Activated T-helper 1 cell treated with anti-CD3 and anti-CD28 coated beads, Interleukin-2, amount 50 U/mL, for 16 hours (primary cell): ENCODE data around the gene ATXN7L1.
A peak's percentile ranks its signal among the peaks of the same experiment; 100 is the strongest.
"Not testable (repeated sequence)": the region's sequence is repeated elsewhere in the genome, so short reads cannot be mapped to it uniquely, and the experiment has no call there.

ENCODE experiments used
- DNase-seq, 2 donors: peaks; one replicate each; pipeline ENCODE4 v3.0.0-alpha.2; 2020; ENCODE audit warnings: low read depth in 1 of 2, low spot score in 1 of 2

The ATXN7L1 gene

DNA sequence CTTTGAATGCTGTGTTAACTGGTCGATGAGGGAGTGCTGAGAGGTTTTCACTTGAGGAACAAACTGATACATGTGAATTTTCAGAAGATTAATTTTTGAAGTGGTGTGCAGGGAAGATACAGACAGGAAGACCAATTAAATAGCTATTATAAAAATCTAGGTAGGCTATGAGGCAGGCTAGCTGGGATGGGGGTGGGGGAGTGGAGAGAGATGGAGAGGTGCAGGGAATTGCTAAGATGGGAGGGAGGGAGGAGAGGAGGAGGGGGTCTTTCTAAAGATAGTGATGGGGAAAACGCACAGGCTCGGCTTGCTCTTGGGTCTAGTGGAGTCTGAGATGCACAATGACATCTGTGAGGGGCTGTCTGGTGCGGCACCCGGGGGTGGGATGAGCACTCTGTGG lies 15.2 kb downstream of the ATXN7L1 start:
- DNase-seq, result no peak

DNA sequence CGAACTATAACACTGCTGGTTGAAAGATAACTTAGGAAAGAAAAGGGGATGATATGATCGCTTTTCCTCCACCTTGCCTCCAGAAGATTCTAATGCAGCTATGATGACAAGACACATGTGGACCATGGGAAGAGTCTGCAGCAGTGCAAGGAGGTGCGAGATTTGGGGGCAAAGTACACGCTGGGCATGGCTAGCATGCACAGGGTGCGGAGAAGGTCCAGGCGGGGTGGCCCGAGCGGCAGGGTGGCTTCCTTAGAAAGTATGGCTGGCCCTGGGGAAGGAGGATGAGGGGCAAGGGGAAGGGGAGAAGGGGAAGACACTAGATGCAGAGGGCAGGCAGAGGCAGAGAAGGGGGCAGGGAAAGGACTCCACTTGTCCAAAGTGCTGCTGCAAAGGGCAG lies 15.6 kb downstream of the ATXN7L1 start:
- no peak for DNase-seq

DNA sequence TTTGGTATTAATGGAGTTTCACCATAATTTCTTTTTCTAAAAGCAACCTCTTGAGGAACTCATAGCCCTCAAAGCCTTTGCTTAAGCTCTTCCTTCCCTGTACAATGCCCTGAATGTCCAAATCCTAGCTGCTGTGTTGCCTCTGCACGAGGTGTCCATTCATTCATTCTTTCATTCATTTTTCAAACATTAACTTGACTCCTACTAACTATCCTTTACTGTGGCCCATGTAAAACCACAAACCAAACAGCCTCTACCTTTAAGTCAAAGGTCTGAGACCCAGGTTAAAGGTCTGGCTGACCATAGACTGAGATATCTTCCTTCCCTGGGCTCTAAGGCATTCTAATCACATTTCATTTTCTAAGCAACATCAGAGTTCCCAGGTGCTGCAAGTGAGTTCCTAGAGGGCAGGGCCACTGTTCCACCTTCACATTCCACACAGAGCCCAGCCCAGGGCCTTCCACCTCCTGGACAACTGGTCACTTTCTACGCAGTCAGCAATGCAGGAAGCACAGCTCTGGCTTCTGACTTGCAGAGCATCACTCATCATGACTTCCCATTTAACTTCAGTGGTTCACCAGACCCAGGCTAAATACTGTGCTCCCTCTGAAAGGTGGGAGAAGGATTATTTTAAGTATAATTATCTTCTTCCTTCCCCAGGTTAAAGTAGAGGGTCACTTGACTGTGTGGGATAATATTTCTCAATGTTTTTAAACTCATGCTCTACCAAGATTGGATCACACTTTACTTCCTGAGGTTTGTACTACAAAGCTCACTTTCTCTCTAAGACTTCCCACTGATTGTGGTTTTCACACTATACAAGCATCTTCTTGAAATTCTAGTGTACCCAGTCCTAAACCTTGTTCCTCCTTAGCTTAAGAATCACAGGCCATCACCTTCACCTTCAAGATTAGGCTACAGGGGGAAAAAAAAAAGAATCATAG lies 19.1 kb downstream of the ATXN7L1 start:
- no peak for DNase-seq

DNA sequence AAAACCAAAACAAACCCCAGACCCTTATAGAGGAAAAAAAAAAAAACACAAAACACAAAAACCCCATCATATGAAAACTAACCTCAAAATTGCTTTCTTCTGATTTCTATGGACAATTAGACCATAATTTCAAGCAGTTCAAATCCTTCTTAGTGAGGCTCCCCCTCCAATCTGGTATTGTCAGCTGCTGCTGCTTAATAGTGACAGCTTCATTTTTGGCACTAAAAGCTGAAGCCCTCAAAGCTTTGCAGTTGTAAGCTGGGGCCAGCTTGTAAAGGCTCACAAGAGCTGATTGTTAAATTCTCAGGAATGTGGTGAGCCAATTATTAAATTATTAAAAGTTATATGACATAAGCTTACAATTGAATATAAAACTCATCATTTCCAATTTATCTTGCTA lies 21.9 kb downstream of the ATXN7L1 start:
- DNase-seq, result no peak

DNA sequence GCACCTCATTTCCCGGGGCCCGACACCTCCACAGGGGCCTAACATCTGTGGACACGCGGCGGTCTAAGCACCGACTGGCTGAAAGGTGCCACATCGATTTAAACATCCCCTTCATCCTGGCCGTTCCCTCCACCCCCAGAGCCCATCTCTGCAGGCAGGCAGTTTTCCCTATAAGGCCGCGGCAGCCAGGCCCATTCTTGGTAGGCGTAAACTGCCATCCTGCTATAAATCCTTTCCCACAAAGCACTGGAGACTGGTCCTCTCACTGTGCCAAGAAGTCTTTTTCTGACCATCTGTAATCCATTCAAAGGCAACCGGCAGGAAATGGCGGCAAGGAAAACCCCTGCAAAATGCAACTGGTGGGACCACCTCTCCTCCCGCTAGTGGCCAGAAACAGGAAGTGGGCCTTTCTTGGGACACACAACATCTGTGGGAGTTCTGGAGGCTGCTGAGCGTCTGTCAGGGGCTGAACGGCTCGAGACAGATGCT lies 22.4 kb downstream of the ATXN7L1 start:
- no peak for DNase-seq

DNA sequence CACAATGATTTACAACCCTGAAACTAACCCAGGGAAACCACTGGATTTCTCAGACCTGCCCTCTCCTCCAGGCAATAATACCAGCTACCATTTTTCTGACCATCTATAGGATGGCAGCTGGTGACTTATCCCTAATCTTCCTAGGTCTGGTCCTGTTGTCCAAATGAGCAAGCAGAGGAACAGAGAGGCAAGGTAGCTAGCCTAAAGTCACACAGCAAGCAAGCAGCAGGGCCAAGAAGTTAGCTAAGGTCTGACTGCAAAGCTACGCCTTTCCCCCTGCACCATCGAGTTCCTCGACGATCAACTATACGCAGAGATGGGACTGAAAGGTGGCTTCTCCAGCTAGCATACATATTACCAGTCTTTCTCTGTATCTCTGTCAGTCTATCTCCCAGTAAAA lies 25.3 kb downstream of the ATXN7L1 start:
- DNase-seq, result no peak

GRCh38 chr7:105849122-105849855 lies 27.1 kb downstream of the ATXN7L1 start:
- DNase-seq, result peak; percentile 36

DNA sequence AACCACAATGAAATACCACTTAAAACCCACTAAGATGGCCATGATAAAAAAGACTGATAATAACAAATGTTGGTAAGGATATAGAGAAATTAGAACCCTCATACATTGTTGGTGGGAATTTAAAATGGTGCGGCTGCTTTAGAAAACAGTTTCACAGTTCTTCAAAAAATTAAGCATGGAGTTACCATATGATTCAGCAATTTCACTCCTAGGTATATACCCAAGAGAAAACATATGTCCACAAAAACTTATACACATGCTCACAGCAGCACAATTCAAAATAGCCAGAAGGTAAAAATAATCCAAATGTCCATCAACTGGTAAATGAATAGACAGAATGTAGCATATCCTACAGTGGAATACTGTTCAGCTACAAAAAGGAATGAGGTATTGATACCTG lies 30.0 kb downstream of the ATXN7L1 start:
- no peak for DNase-seq

GRCh38 chr7:105844681-105845080 lies 31.7 kb downstream of the ATXN7L1 start:
- DNase-seq, result not testable (repeated sequence)

DNA sequence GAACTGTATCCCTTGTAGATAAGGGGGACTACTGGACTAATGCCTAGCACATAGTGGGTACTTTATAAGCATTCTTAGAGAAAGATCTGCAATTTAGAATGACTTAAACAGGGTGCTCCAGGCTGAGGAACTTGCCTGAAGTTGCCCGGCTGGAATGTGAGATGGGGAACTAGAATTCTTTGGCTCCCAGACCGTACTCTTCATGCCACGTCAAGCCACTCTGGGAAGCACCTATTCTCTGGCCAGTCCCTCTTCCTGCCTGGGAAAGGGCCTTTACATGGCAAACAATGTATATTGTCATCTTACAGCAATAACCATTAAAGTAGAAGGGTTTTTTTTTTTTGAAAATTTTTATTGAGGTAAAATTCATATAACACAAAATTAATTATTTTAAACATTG lies 34.5 kb downstream of the ATXN7L1 start:
- DNase-seq, result no peak

GRCh38 chr7:105840981-105841749 lies 35.2 kb downstream of the ATXN7L1 start:
- no peak for DNase-seq

GRCh38 chr7:105839266-105839665 lies 37.1 kb downstream of the ATXN7L1 start:
- no peak for DNase-seq

DNA sequence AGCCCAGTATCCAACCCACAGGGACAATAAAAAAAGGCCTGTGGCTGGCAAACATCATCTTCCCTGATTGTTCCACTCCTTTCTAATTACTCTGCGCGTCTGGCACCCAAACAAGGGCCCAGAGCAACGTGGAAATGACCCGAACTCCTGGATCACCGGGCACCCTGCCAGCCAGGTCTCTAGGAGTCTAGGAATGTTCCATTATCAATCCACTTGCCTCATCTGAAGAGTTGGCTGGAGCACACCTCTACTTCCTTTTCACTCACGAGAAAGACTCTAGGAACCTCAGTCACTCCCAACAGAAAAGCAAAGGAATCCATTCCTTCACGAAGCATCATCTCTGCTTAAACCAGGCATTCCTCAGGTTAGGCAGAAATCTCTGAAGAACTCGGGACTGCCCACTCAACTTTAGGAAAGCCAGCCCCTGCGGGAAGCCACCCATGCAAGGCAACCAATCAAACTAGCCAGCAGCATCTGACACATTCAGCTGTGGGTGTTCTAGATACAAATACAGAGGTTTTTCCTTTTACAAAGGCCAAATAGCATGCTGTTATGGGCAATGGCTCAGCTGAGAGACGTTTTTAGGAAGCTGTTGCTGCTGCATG lies 37.7 kb downstream of the ATXN7L1 start:
- no peak for DNase-seq

DNA sequence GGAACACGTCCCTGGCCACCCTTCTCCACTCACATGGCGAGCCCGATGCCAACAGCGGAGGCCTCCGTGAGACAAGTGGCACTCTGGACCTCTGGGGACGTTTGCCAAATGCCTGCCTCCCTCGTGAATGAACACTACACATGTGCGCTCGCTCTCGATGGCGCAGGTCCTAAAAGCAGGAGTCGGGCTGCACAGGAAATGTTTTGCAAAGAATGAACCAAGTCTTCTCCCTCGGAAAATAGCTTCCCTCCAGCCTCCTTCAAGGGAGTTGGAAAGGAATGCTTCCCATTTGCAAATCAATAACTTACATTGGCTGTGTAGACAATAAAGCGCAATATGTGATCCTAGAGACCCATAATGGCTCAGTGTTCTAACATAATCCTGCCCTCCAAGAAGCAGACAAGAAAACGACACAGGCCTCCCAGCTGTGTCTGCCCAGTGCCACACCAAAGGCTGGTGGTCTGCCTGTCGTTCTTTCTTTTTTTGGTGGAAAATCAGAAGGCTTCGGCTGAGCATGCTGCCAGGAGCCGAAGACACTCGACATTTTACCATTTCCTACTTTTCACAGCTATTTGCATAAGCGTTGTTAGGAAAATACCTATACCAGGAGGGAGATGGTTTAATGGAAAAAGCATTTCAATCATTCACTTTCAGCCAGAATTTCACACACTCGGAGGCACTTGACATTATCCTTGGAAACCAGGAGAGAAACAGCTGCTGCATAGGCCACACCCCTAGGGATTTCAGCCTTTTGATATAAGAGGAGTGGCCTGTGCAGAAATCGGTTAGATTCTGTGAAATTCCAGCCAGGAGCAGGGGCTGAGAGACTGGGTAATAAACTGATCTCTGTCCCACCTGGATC lies 38.4 kb downstream of the ATXN7L1 start:
- DNase-seq, result no peak

DNA sequence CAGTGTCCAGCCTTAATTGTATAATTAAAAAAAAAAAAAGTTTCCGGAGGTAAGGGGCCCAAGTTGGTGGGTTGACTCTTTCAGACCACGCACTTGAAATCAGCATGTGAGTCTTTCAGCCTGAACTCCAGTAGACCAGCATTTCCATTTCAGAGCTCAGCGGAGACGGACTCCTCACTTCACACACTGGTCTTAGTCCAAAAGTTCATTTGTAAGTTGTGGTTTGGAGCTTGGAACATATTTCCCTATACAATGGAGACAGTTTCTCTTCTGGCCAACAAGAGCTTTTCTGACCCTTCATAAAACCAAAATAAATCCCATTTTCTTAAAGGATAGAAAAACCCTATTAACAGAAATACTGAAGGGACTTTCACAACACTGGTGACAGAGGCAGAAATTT lies 41.0 kb downstream of the ATXN7L1 start:
- no peak for DNase-seq

DNA sequence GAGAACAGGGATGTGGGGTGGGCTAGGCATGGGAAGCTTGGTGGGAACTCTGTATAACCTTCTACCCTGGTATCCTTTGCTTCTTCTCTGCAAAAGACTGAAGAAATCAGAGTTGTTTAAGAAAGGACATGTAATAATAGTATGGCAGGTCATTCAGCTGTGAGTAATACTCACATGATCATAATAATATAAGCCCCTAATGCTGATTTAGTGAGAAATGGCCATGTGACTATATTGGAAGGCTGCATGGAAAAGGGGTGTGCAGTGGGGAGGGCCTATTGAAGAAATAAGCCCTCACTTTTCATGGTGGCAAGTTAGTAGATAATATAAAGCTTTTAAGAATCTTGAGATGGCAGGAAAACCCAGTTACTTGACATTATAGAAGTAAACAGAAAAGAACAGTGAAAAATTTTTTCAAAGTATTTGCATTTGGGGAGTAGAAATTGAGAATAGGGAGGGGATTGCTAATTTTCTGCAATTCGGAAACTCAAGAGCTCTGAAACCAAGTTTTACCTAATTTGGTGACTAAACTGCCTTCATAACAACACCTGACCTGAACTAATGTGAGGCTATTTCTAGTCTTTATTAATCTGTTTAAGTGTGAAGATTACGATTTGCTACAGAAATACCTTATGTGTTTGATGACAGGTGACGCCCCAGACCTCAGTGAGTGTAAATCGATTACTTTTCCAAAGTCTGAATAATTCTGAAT lies 44.4 kb downstream of the ATXN7L1 start:
- DNase-seq, result no peak

DNA sequence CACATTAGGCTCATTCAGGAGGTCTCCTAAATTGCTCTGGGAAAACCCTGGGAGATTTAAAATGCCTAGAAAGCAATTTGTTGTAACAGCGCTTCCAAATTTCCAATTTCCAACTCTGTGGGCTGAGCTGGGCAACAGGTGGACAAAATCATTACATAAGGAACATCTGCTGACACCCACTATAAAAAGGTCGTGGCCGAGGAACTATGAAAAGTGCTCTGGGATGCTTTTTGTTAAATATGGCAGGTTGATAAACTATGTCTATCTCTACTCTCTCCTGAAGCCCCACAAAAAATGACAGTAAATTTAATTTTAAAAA lies 45.1 kb downstream of the ATXN7L1 start:
- no peak for DNase-seq

GRCh38 chr7:105830405-105831301 lies 45.7 kb downstream of the ATXN7L1 start:
- no peak for DNase-seq
